Stimulated activated CD8-positive, alpha-beta memory T cell treated with anti-CD3 and anti-CD28 coated beads, Interleukin-7, amount 100 ng/mL, for 24 hours (primary cell): Measurements from ENCODE around the gene NELL1.

Experiments
- DNase-seq: peaks from one replicate; pipeline ENCODE4 v3.0.0-alpha.2; 2020; ENCODE audit warnings: low read depth

The NELL1 gene

GRCh38 chr11:21350613-21351012 is 681.2 kb downstream of the NELL1 start:
- no peak for DNase-seq

DNA sequence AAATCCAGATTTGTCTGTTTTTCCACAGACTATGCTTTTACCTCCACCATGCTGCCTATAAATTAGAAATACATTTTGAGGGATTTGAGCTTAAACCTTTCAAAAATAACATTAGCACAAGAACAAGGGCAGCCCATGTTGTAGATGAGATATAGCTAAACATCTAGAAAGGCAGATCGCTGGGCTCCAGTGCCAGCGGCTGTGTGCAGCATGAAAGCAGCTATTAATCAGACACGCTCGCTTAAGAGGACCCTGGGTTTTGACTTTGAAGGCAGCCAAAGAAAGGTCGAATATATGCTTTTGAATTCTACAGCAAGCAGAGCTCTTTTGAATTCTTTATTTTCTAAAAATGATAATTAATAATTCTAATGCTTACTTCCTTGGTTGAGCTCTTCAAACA is 684.0 kb downstream of the NELL1 start:
- DNase-seq, result no peak

GRCh38 chr11:21364866-21365624 is 695.7 kb downstream of the NELL1 start:
- no peak for DNase-seq

GRCh38 chr11:21369947-21370346 is 700.6 kb downstream of the NELL1 start:
- DNase-seq, result no peak

DNA sequence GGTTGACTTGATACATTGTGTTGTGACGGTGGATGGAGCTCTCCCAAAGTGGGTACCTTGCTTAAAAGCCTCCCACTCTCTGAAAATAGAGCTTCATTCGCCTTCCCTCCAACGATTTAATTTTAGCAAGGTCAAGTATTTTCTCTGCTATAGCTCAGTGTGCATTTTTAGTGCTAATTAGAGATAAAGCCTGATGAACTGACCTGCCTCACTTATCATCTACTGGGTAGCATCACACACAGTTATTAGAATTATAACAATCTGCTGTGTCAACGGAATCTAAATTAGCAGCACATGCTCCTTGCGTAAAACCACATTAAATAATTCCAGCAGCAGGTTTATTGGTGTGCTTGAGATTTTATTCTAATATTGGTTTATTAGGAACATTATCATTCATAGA is 701.7 kb downstream of the NELL1 start:
- no peak for DNase-seq

DNA sequence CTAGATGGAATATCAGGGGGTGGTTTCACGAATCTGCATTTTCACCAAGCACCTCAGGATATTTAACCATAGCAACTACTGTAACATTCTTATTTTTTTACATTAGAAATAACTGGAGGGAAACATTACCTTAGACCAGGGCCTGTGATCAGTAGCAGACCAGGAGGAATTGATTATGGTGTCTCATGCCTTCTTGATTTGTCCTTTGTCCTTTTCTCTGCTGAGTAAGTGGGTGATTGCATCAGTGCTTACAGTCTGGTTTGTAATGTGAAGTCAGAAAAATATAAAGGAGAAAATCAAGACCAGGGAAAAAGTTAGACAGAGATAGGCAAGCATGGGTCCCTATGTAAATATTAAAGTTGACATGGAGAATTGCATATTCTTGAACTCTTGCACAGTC is 703.3 kb downstream of the NELL1 start:
- no peak for DNase-seq

DNA sequence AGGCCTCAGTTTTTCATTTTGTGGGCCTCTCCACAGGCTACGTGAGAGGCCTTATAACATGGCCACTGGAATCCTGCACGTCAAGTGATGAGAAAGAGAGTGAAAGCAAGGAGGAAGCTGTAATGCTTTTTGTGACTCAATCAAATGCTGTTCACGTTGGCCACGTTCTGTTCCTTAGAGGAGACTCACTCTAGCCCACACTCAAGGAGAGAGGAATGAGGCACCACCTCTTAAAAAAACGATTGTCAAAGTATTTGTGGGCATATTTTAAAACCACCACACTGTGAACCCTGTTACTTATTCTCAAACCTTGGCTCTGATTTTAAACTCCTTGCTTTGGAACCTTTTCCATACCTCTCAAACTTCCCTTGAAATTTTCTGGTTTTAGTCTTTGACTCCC is 705.0 kb downstream of the NELL1 start:
- no peak for DNase-seq

DNA sequence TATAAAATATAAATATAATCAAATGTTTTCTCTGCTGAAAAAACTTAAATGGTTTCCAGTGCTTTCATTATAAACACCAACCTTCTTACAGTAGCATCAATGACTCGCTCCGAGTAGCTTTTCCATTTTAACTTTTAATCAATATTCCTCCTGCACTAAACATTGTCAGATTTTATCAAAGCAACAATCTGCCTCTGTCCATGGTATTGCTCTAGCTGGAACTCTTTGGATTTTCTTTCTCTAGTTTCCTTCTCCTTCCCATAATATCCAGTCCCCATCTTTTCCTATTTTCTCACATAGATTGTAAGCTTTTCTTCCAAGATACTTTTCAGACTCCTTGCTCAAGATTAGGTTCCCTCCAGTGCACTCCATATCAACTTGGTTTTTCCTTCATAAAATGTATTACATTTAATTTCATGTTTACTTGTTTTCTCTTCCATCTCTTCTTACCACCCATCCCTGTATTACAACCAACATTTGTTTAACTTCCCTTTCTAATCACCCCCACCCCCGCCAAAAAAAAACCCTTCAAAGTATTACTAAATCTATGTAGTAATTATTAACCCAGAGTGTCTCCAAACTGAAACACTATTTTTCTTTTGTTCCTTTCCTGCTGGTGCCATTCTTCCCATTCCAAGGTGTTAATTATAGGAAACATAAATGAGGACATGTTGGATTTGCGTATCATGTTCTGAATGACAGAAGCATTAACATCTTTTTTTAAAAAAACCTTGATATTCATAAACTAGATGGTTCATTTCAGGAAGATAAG is 716.5 kb downstream of the NELL1 start:
- no peak for DNase-seq

GRCh38 chr11:21390430-21390829 is 721.0 kb downstream of the NELL1 start:
- no peak for DNase-seq

DNA sequence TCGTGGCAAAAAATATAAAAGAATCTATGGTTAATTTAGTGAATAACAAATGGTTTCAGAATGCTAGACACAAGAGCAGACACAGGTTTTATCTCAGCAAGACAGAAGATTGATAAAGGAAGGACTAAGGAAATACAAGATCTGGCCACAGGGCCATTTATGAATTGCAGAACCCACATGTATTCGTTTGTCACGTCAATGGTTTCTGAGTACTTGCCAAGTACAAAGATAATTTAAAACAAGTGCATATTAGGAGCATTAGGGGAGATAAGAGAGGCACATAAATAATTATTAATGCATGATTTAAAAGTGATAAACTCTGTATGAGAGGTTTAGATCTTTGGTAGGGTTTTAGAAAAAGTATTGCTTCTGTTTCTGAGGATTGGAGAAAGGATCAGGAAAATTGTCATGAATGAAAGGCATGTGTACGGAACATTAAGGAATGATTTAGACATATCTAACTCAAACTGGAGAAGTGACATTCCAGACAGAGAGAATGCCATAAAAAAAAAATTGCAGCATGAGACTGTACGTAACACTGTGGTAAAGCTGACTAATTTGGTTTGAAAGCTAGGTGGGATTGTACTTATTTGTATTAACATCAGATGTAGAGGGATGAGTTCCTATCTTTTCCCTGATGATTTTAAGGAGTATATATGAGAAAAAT is 727.1 kb downstream of the NELL1 start:
- DNase-seq, result no peak

GRCh38 chr11:21398195-21398594 is 728.8 kb downstream of the NELL1 start:
- no peak for DNase-seq

DNA sequence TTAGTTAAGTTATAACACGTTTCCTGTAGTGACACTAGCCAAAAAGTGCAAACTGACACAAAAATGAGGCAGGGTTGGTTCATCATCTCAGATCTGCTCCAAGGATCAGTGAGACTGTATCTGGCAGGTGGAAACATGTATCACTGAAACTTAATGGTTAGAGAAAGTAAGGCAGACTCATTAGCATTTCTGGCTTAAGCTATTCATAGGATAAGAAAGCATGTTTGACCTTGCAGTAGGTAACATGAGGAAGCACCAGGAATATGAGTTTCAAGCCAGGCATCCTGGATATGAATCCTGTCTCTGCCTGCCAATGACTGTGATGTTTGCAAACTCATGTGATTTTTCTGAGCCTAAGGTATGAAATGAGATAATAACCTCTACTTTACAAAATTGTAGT is 732.1 kb downstream of the NELL1 start:
- DNase-seq, result no peak

DNA sequence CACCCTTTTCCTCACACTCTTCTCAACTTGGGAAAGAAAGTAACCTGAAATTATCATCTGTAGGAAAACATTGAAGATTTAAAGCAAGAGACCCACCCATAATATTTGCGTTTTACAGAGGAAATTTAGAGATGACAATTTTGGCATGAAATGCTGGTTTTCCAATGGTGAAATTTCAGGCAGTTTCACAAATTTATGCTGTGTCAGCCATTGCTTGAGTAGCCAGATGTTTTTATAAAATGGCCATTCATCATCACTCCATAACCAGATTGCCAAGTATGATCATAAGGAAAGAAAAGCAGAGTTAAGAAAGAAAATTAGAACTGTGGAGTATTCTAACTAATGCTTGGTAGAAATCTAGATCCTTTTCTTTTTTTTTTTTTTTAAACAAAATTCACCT is 732.9 kb downstream of the NELL1 start:
- DNase-seq, result no peak

DNA sequence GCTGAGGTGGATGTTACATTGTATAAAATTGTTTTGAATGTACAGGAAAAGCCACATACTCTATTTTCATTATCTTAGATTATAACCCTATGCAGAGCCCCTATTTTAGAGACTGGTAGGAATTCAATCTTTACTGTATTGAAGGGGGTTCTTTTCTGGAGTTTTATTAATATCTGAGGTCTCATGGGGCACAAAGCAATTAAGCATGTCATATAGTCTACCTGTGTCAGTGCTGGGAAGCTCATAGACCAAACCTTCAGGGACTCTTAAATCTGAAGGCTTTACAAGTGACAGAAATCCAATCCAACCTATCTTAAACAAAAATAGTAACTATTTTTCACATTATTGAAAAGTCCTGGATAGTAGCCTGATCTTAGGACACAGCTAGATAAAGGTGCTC is 733.7 kb downstream of the NELL1 start:
- DNase-seq, result no peak

DNA sequence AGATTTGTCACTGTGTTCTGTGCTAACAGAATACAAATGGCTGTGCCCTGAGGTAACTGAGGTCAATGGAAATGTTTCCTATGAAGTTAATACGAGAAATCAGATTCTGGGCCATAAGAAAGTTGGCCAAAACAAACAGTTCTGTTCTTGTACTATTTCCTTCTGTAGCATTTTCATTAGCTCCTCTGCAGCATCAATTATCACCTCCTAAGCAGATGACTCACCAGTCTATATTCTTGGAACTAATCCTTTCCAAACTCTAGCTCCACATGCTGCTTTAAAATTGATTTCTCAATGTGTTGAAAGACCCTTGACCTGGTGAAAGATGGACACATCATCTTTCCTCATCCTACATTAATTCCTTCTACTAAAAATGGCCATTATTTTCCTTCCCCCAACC is 736.0 kb downstream of the NELL1 start:
- DNase-seq, result no peak

- DNase-seq, result no peak
Observed at GRCh38 chr11:21410513-21410912, 741.1 kb downstream of the NELL1 start.

DNA sequence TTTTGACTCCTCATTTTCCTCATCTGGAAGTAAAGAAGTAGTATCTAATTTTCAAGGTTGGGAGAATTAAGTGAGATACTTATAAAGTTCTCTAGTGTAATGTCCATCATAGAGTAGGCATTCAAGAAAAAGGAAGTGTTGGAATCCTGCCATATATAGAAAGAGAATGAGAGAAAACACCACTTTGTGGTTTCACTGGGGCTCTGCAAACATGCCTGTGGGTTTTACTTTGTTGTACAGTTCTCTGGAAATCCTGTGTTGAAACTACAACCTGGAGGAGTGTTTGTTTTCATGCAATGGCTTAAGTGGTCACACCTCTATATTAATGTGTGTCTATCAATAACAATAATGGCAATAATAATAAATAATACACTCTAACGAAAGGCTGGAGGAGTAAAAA is 741.7 kb downstream of the NELL1 start:
- DNase-seq, result no peak

GRCh38 chr11:21411597-21411996 is 742.2 kb downstream of the NELL1 start:
- no peak for DNase-seq

- no peak for DNase-seq
Observed at GRCh38 chr11:21412652-21413383, 743.4 kb downstream of the NELL1 start.

GRCh38 chr11:21414953-21415352 is 745.6 kb downstream of the NELL1 start:
- DNase-seq, result no peak

- DNase-seq, result no peak
Observed at GRCh38 chr11:21415606-21416005, 746.2 kb downstream of the NELL1 start.

GRCh38 chr11:21421711-21422329 is 752.4 kb downstream of the NELL1 start:
- DNase-seq, result no peak
